ENCODE measurements around the gene TAF7.
"Not testable (repeated sequence)": the region's sequence is repeated elsewhere in the genome, so short reads cannot be mapped to it uniquely, and the experiment has no call there.

TAF7 gene

GRCh38 chr5:141320225-141321169 is at the start of gene TAF7:
Gene TAF7, minus strand, starts transcription at chr5:141320784. Its CDS starts 740 bp downstream, at chr5:141320044.
- peak; percentile 93 for DNase-seq

- DNase-seq: no peak
These were observed 45.7 kb upstream of the TAF7 start for GRCh38 chr5:141366016-141366896.

GRCh38 chr5:141363952-141364660 is 43.5 kb upstream of the TAF7 start, which contains the start of gene PCDHGA5:
Gene PCDHGA5, plus strand, starts transcription at chr5:141364162. Its CDS starts 169 bp downstream, at chr5:141364331.
- DNase-seq: peak; percentile 24

GRCh38 chr5:141362719-141363118 is 42.1 kb upstream of the TAF7 start:
- no peak for DNase-seq

DNA sequence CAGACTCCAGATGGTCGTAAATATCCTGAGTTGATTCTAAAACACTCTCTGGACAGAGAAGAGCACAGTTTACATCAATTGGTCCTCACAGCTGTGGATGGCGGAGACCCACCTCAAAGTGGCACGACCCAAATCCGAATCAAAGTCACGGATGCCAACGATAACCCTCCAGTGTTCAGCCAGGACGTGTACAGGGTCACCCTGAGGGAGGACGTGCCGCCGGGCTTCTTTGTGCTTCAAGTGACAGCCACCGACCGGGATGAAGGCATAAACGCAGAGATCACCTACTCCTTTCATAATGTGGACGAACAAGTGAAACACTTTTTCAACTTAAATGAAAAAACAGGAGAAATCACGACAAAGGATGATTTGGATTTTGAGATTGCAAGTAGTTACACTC is 40.1 kb upstream of the TAF7 start:
- DNase-seq: no peak

- peak; percentile 32 for DNase-seq
These were observed 39.3 kb upstream of the TAF7 start, which contains the start of gene PCDHGB2 for GRCh38 chr5:141359790-141360426. Gene PCDHGB2, plus strand, starts transcription at chr5:141359994. Its CDS starts 142 bp downstream, at chr5:141360136.

DNA sequence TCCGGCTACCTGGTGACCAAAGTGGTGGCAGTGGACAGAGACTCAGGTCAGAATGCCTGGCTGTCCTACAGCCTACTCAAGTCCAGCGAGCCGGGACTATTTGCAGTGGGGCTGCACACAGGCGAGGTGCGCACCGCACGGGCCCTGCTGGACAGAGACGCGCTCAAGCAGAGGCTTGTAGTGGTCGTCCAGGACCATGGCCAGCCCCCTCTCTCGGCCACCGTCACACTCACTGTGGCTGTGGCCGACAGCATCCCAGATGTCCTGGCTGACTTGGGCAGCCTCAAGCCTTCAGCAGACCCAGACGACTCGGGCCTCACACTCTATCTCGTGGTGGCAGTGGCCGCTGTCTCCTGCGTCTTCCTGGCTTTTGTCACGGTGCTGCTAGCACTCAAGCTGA is 36.4 kb upstream of the TAF7 start:
- no peak for DNase-seq

DNA sequence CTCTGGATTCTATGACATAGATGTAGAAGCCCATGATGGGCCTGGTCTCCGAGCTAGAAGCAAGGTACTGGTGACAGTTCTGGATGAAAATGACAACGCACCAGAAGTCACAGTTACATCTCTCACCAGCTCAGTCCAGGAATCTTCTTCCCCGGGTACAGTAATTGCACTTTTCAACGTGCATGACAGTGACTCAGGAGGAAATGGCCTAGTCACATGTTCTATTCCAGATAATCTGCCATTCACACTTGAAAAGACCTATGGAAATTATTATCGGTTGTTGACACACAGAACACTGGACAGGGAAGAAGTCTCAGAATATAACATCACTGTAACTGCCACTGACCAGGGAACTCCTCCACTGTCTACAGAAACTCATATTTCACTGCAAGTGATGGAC is 35.5 kb upstream of the TAF7 start:
- DNase-seq: no peak

DNA sequence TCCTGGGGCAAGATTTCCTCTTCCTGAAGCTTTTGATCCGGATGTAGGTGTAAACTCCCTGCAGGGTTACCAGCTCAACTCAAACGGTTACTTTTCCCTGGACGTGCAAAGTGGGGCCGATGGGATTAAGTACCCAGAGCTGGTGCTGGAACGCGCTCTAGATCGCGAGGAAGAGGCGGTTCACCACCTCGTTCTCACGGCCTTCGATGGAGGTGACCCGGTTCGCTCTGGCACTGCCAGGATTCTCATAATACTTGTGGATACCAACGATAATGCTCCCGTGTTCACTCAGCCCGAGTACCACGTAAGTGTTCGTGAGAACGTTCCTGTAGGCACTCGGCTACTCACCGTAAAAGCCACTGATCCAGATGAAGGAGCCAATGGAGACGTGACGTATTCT is 35.1 kb upstream of the TAF7 start:
- no peak for DNase-seq

DNA sequence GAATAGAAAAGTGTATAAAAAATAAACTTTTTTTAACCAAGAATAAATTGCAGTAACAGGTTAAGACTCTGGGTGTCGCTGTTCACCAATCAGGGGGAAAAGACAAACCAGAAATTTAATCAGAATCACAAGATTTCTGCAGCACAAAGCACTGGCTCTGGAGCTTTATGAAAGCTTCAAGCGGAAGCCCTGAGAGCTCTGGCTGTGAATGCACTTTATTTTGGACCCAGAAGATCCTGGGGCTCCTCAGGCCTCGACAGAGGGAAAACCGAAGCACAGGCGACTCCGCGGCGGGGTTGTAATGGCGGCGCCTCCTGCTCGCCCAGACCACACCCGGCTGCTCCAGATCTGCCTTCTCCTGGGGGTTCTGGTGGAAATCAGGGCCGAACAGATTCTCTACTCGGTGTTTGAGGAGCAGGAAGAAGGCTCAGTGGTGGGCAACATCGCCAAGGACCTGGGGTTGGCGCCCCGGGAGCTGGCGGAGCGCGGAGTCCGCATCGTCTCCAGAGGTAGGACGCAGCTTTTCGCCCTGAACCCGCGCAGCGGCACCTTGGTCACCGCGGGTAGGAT is 34.4 kb upstream of the TAF7 start, which contains the start of gene PCDHGA4:
Gene PCDHGA4 (plus strand): TSS at position 122 of the 570 bp plus-strand sequence. CDS start 87 bp downstream, at position 209.
- DNase-seq: peak; percentile 20

- DNase-seq: no peak
These were observed 31.0 kb upstream of the TAF7 start for GRCh38 chr5:141351591-141351990.

GRCh38 chr5:141349917-141350619 is 29.5 kb upstream of the TAF7 start, which contains the start of gene PCDHGB1:
Gene PCDHGB1, plus strand, starts transcription at chr5:141350099. Its CDS starts 162 bp downstream, at chr5:141350261.
- DNase-seq: peak; percentile 54

DNA sequence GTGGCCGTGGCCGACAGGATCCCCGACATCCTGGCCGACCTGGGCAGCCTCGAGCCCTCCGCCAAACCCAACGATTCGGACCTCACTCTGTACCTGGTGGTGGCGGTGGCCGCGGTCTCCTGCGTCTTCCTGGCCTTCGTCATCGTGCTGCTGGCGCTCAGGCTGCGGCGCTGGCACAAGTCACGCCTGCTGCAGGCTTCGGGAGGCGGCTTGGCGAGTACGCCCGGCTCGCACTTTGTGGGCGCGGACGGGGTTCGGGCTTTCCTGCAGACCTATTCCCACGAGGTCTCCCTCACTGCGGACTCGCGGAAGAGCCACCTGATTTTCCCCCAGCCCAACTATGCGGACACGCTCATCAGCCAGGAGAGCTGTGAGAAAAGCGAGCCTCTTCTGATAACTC is 25.4 kb upstream of the TAF7 start:
- not testable (repeated sequence) for DNase-seq

GRCh38 chr5:141345327-141345726 is 24.7 kb upstream of the TAF7 start:
- no peak for DNase-seq

GRCh38 chr5:141343953-141344463 is 23.4 kb upstream of the TAF7 start:
- DNase-seq: no peak

- DNase-seq: peak; percentile 57
These were observed 22.8 kb upstream of the TAF7 start, which contains the start of gene PCDHGA3 for GRCh38 chr5:141343242-141343952. Gene PCDHGA3, plus strand, starts transcription at chr5:141343829. Its CDS starts 205 bp downstream, at chr5:141344034.

- no peak for DNase-seq
These were observed 22.2 kb upstream of the TAF7 start for GRCh38 chr5:141342773-141343172.

- not testable (repeated sequence) for DNase-seq
These were observed 20.3 kb upstream of the TAF7 start for GRCh38 chr5:141340781-141341354.
